GM12891 (cell line): Measurements from ENCODE around the gene TAS1R1.

ENCODE experiments used
- PAX5 ChIP-seq: IDR thresholded peaks from 2 replicates; pipeline ENCODE4 v1.6.1; 2011; ENCODE audit warnings: low read length, moderate library complexity, mild to moderate bottlenecking; ENCODE audit not compliant: insufficient read depth, severe bottlenecking
- POLR2A ChIP-seq: IDR thresholded peaks from 2 replicates; pipeline ENCODE4 v1.6.1; 2011; ENCODE audit warnings: low read depth, low read length, control low read depth
- POLR2AphosphoS5 ChIP-seq: IDR thresholded peaks from 2 replicates; pipeline ENCODE4 v1.6.1; 2011; ENCODE audit warnings: low read depth, low read length, control low read depth
- SPI1 ChIP-seq: IDR thresholded peaks from 2 replicates; pipeline ENCODE4 v1.6.1; 2011; ENCODE audit warnings: low read depth, low read length, control low read depth
- TAF1 ChIP-seq: IDR thresholded peaks from 2 replicates; pipeline ENCODE4 v1.6.1; 2011; ENCODE audit warnings: low read depth, low read length, control low read depth

- peak; percentile 62; the same call in 1 of the 2 replicates for TF ChIP-seq TAF1
- TF ChIP-seq POLR2A, result peak; percentile 89
- peak; percentile 93 for TF ChIP-seq POLR2AphosphoS5
- TF ChIP-seq SPI1, result no peak
- no peak for TF ChIP-seq PAX5
Measured at GRCh38 chr1:6579374-6580118, 24.4 kb downstream of the TAS1R1 start, which contains the start of gene ZBTB48.
